ENCODE data around the gene SMARCA4.

The SMARCA4 gene

DNA sequence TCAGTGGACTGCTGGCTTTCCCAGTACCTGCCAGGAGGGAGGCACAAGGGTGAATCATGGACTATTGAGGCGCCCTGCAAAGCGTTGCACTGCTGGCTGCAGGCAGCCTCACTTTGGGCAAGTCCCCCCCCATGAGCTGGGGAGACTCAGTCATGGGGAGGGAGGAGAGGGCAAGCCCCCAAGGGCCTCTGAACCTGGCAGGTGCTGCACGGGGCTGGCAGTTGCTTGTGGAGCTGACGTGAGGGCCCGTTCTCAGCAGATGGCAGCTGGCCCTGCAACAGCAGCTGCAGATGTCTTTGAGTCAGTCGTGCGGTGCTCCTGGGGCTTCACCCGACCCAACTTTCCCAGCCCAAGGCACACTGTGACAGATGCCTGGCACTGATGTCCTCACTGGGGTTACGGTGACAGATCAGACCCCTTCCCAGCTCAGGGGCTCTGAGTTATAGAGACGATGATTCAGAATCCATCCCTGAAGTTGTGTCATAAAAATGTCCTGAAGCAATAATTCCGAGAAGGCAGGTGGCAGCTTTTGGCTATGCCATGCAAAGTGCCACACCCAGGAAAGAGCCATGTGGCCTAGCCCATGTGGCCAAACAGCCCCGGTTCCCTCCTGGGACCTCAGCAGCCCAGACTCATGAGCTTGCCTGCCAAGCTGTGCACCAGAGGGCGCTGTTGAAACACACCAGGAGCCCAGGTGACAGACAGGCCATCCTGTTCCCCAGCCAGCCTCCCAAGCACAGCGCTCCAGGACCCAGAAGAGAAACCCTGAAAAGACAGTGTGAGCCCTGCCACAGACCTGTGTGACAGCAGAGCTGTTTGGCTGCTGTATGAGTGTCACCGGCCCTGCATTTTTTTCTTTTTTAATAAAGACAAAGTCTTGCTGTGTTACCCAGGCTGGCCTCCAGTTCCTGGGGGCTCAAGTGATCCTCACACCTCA is 74.9 kb downstream of the SMARCA4 start:
- DNase-seq (ENCODE audit: low read depth) = peak; percentile 79

DNA sequence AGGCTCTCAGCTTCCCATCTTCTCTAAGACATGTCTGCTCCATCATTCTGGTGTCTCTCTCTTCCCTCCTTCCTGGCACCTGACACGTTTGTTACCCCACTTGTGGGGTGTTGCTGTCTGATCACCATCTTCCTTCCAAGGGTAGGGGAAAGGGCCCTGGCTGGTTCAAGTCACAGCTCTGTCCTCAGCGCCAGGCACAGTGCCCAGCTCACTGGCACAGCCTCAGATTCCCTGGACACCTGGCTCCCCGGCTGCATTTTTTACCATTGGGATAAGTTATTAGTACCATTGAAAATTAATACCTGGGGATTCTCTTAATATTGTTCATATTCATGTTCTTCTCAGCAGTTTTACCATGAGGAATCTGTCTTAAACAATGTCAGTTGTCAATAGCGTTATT is 77.7 kb downstream of the SMARCA4 start:
- DNase-seq (ENCODE audit: low read depth) = no peak

DNA sequence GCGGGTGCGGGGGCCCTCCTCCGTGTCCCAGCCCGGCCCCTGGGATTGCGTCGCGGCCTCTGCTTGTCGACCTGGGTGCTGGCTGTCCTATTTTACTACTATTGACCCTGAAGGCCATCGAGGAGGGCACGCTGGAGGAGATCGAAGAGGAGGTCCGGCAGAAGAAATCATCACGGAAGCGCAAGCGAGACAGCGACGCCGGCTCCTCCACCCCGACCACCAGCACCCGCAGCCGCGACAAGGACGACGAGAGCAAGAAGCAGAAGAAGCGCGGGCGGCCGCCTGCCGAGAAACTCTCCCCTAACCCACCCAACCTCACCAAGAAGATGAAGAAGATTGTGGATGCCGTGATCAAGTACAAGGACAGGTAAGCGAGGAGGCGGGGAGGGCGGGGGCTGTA is 80.4 kb downstream of the SMARCA4 start:
- no peak for DNase-seq (ENCODE audit: low read depth)

DNA sequence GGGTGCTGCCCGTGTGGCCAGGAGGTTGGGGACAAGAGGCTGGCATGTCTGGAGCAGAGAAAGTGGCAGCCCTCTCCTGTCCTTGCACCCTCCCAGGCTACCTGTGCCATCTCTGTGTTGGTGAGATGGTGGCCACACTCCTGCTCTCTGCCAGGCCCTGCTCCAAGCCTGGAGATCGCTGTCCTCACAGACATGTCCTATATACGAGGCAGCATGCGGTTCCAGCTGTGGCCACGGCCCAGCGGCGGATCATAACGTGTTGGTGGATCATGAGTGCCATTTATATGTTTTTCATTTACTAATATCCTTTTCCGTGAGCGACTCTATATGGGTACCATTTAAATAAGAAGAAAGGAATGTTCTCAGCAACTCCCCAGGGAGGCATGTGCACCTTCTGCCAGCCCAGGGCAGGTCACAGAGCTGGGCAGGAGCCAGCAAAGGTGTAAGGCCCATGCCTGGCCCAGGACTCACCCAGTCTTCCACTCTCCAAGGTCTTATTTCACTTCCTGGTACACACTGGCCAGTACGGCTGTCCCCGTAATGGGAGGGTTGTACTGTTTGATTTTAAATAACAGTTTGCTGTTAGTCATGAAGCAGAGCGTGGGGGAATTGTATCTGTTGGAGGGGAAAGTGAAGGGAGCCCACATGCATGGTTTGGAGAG is 81.3 kb downstream of the SMARCA4 start:
- no peak for DNase-seq (ENCODE audit: low read depth)

DNA sequence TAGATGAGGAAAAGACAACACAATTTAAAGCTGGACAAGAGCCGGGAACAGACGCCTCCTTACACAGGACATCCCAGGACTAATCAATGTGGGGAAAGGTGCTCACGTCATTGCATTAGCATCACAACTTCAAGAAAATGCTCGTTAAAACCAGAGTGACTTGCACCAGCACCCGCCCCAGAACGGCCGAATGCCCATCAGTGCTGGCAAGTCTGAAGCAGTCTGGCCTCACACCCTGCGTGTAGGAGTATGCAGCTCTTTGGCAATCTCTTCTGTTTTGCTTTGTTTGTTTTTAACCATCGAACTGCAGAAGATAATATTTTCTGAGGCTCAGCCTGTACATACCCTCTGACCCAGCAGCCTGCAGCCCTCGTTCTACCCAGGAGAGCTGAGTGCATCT is 83.6 kb downstream of the SMARCA4 start:
- no peak for DNase-seq (ENCODE audit: low read depth)

DNA sequence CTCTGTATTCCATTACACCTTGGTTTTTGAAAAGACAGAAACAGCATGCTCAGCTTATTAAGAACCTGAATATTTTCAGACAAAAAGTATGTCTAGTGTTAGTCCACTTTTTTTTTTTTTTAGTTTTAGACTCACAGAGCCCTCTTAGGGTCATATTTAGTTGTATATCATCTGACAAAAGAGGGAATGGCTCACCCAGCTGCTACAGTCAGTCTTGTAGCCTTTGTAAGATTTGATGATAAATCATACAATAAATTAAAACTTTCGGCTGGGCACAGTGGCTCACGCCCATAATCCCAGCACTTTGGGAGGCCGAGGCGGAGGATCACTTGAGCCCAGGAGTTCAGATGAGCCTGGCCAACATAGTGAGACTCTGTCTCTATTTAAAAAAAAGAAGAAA is 84.7 kb downstream of the SMARCA4 start:
- no peak for DNase-seq (ENCODE audit: low read depth)

DNA sequence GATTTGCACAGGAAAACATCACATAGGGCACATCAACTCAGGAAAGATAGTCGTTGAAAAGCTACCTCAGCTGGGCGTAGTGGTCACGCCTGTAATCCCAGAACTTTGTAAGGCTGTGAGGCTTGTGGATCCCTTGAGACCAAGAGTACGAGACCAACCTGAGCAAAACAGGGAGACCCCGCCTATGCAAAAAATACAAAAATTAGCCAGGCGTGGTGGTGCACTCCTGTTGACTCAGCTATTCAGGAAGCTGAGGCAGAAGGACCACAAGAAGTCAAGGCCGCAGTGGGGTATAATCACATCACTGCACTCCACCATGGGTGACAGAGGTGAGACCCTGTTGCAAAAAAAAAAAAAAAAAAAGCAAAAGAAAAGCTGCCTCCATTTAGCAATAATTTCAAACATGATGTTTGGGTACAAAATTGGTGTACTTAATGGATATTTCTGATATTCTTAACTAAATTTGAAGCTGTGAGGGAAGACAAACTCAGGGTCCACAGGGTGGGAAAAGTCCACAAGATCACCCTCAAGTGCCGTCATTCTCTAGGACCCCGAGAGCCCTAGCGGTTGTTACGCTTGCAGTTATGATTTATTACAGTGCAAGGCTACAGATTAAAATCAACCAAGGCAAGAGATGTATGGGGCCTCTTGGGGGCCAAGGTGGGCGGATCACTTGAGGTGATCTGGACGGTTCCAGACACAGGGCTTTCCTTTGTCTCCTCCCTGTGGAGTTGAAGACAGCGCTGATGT is 86.0 kb downstream of the SMARCA4 start:
- no peak for DNase-seq (ENCODE audit: low read depth)

DNA sequence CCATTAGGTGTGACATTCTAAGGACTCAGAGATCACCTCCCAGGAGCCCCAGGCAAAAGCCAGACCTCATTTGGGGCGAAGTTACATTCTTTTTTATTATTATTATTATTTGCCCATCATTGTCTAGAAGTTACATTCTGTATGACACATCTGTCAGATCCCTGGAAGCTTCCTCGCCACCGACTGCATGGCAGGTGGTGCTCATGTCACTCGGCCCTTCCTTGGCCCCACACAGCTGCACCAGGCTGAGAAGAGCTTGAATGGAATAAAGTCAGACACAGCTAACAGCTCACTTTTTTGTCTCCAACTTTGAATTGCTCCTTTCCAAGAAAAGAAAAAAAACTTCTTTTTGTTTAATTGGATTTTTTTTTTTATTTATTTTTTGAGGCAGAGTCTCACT is 87.0 kb downstream of the SMARCA4 start:
- DNase-seq (ENCODE audit: low read depth) = no peak

DNA sequence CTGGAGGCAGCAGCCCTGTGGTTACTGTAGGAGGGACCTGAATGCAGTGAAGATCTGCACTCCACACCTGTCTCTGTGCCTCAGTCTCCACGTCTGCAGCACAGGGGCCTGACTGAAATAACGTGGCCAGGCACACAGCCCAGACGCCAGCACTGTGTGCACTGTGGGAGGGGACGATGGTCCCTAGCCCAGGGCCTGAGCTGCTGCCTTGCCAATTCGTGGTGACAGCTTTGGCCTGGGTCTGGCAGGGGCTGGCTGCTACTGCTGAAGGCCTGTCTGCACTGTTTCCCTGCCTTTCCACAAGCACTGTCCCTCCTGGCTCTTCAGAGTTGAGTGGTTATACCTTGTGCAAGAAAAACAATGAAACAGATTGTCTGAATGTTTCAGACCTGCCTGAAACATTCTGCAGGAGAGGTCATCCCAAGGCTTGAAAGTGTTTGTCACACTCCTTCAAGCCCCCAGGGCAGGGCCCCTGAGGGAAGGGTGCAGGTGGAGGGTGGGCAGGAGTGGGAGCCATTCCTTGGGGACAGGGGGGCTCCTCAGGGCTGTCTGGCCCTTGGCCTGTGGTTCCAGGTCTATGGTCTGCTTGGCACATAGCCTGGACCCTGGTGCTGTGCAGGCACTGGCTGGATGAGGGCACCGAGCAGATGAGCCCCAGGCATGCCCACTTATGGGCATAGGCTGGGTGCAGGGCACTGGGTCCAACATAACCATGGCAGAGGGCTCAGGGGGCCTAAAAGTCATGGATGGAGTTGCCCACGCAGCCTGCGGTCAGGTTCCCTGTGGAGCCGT is 89.7 kb downstream of the SMARCA4 start:
- no peak for DNase-seq (ENCODE audit: low read depth)

DNA sequence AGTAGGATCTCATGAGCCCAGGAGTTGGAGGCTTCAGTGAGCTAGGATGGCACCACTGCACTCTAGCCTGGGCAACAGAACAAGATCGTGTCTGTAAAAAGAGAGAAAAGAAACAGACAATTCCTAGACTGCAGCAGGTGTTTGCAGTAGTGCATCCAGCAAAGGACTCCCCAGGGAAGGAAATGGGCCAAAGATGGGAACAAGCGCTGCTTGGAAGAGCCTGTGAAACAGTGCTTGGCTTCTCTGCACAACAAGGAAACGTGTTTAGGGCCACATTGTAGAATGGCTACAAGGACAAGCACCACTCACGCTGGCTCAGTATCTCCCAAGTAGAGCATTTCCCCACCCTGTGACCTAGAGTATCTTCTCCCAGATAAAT is 93.0 kb downstream of the SMARCA4 start:
- no peak for DNase-seq (ENCODE audit: low read depth)

DNA sequence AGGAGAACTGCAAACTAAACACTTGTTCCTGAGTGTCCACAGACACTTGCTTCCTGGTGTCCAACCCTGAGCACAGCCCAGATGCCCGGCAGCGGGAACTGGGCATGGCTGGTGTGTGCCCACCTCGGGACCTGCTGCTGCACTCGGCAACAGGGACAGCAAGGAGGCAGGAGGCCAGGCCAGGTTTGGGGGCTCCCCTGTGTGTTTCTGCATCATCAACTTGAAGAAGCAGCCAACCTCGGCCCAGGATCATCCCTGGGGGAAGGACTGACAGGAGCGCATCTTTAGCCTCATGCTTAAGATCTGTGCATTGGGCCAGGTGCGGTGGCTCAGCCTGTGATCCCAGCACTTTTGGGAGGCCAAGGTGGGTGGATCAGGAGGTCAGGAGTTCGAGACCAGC is 93.4 kb downstream of the SMARCA4 start:
- no peak for DNase-seq (ENCODE audit: low read depth)

DNA sequence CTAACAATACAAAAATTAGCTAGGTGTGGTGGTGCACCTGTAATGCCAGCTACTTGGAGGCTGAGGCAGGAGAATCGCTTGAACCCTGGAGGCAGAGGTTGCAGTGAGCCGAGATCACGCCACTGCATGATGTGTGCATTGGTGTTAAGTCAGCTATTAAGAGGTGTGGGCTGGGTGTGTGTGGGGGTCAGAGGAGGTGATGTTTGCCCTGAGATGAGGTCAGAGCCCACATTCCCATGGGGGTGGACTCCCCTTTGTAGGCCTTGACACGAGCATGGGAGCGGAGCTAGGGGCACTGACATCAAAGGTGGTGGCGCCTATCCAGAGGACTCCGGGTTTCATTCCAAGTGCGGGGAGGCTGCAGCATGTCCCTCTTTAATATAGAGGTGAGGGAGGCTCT is 93.8 kb downstream of the SMARCA4 start:
- no peak for DNase-seq (ENCODE audit: low read depth)

DNA sequence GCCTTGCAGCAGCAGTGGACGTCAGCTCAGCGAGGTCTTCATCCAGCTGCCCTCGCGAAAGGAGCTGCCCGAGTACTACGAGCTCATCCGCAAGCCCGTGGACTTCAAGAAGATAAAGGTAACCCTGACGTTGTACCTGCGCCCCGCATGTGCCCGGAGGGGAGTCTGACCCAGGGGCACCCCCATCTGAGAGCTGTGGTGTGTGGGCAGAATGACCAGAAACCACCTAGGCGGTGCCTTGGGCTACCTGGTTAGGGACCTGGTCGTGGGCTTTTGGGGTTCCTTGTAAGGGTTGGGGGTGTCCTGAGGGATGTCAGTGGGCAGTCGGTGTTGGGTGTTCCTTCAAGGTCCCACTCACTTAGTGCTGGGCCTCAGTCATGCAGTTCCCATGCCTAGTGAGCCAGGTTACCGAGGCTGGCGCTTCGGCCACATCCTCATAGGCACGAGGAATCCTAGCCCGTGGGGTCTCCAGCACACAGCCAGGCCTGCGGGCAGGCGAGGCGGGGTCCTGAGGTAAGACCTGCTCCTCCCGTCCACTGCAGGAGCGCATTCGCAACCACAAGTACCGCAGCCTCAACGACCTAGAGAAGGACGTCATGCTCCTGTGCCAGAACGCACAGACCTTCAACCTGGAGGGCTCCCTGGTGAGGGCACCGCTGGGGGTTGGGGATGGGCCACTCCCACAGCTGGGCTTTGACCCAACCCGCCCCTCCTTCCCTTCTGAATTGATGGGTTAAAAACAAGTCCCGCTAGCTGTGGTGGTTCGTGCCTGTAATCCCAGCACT is 97.6 kb downstream of the SMARCA4 start:
- DNase-seq (ENCODE audit: low read depth) = no peak

DNA sequence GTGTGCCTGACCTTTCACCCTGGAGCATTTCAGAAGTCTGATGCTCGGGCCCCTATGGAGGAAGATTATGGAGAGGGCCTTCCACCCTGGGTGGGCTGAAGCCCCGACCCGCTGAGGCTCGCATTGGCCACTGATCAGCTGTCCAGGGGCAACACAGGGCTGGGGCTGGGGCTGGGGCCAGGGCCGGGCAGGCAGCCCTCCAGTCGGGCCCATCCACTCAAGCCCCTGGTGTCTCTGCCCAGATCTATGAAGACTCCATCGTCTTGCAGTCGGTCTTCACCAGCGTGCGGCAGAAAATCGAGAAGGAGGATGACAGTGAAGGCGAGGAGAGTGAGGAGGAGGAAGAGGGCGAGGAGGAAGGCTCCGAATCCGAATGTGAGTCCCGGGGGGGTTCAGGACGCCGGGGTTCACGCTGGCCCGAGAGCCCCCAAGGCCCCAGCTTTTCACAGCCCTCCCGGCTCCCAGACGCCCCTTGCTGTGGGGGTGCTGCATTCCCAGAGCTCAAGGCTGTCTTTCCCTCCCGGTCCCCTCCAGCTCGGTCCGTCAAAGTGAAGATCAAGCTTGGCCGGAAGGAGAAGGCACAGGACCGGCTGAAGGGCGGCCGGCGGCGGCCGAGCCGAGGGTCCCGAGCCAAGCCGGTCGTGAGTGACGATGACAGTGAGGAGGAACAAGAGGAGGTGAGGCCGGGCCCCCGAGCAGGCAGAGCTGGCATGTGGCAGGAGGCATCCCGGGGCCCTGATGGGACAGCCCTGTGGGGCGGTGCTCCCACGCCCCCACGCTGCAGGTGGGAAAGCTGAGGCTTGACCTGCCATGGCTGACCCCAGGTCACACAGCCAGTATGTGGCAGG is 98.9 kb downstream of the SMARCA4 start:
- no peak for DNase-seq (ENCODE audit: low read depth)

DNA sequence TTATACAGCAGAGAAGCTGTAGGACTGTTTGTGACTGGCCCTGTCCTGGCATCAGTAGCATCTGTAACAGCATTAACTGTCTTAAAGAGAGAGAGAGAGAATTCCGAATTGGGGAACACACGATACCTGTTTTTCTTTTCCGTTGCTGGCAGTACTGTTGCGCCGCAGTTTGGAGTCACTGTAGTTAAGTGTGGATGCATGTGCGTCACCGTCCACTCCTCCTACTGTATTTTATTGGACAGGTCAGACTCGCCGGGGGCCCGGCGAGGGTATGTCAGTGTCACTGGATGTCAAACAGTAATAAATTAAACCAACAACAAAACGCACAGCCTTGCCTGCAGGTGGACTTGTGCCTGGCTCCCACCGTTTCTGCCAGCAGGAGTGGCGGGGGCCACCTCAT is 101.1 kb downstream of the SMARCA4 start:
- DNase-seq (ENCODE audit: low read depth) = no peak

DNA sequence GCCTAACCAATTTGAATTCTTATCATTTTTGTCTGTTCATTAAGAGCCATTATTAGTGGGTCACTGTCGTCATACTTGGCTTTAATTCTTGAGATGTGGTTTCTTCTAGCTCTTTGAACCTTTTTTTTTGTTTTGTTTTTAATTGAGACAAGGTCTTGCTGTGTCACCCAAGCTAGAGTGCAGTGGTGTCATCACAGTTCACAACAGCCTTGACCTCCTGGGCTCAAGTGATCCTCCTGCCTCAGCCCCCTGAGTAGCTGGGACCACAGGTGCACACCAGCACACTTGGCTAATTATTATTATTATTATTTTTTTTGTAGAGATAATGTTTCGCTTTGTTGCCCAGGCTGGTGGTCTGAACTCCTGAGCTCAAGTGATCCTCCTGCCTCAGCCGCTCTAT is 102.6 kb downstream of the SMARCA4 start:
- DNase-seq (ENCODE audit: low read depth) = no peak

DNA sequence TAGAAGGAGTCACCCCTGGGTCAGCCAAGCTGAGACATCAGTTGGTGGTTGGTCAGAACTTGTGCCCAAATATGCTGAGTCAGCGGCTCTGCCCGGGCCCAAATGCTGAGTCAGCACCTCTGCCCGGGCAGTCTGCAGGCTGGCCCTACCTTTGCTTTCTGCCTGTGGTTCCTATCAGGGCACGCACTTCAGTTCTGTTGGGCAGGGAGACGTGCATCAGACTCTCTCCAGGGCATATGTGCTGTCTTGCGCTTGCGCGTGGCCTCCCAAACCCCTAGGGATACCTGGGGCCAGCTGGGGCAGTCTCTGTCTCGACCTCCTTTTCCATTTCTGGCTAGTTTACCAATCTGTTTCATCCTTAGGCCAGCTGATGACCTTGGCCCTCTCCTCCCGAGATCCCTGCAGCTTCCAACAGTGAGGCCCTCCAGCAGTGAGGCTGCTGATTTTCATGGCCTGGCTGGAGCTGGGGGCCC is 104.0 kb downstream of the SMARCA4 start:
- DNase-seq (ENCODE audit: low read depth) = no peak

DNA sequence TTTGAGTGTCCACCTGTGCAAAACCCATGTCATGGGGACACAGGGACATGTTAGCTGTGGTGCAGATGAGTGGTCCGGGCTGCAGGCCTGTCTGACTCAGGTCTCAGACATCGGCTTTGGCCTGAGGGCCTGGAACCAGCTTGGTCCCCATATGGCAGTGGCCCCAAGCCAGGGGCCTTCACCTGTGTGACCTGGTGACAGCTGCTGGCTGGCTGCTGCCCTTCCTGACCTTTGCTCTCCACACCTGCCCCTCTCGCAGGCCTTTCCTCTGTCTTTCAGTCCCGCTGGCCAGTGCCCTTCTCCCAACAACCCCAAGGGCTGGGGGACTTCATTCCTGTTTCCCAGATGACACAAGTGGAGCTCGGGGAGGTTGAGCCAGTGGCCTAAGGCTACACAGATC is 105.5 kb downstream of the SMARCA4 start:
- DNase-seq (ENCODE audit: low read depth) = no peak

DNA sequence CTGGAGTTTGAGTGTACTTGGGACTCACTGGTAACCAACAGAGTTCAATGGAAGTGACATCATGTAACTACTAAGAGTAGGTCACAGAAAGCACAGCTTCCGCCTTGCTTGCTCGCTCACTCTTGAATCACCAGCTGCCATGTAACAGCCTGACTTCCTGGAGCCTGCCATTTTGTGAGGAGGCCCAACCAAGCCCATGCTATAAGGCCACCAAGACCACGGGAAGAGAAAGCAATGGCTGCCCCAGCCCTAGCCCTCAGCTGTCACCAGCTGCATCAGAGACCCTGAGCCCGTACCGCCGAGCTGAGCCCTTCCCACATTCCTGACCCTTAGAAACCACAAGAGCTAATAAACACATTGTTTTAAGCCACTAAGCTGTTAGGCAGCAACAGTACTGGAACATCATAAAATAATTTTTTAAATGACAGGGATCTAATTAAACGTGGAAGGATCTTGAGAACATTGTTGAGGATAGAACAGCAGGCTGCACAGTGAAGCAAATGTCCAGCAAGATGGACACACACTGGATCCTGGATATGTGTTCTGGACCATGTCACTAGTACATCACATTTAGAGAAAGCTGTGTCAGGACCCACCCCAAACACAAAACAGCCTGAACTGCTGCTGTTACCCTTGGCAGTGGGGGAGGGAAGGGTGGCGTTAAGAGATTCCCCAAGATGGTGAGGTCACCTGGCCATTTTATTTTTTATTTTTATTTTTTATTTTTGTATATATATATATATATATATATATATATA is 106.7 kb downstream of the SMARCA4 start:
- DNase-seq (ENCODE audit: low read depth) = no peak

All from activated T-cell treated with anti-CD3 and anti-CD28 coated beads for 24 hours (primary cell).